Stimulated activated CD8-positive, alpha-beta memory T cell treated with anti-CD3 and anti-CD28 coated beads, Interleukin-12 subunit alpha, Interleukin-12 subunit beta, amount 100 ng/mL, for 1 hour (primary cell): ENCODE results near the gene GAL3ST1.

Experiments used
- DNase-seq: peaks from one replicate; pipeline ENCODE4 v3.0.0-alpha.2; 2020; ENCODE audit warnings: low read depth

GAL3ST1 gene

DNA sequence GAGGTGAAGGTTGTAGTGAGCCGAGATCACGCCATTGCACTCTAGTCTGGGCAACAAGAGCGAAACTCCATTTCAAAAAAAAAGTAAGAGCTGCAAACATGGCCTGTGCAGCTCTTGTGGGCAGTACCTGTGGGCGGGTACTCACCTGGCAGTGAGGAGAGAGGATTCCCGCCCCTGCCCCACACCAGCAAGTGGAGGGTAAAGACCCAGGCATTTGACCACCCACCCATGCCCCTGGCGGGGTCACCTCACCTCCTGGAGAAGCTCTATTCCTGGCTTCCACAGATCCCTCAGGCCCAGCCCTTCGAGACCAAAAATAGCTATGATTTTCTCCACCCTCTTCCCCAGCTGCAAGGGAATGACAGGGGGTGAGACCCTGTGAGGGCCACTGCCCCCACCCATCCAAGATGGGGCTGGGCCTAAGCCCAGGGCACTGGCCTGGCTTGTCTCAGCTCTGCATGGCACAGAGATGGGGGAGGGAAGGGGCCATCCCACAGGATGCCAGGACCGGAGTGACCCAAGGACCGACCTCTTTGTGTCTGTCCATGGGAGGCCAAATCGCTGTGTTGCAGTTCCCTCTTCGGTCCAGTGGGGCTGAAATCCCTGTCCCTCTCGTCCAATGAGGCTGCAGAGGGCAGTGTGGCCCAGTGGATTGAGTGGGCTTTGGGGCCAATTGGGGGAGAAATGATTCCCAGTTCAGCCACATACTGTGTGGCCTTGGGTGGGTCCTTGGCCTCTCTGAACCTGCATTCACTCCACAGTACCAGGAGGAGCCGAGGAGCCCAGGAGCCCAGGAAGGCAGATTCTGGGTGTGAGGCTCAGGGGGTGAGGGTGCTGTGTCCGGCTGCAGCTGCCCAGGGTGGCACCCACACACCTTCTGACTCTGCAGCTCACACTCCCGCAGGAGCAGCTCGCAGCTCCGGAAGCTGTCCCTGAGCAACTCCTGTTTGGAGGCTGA, 42.5 kb downstream of the GAL3ST1 start:
- DNase-seq = no peak

DNA sequence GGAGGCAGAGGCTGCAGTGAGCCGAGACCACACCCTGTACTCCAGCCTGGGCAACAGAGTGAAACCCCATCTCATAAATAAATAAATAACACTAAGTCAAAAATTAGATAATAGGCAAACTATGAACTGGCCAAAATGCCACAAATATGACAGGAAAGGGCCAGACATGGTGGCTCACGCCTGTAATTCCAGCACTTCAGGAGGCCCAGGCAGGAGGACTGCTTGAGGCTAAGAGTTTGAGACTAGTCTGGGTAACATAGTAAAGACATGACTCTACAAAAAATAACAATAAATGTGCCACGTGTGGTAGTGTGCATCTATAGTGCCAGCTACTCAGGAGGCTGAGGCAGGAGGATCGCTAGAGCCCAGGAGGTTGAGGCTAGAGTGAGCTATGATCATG, 47.8 kb downstream of the GAL3ST1 start:
- no peak for DNase-seq

DNA sequence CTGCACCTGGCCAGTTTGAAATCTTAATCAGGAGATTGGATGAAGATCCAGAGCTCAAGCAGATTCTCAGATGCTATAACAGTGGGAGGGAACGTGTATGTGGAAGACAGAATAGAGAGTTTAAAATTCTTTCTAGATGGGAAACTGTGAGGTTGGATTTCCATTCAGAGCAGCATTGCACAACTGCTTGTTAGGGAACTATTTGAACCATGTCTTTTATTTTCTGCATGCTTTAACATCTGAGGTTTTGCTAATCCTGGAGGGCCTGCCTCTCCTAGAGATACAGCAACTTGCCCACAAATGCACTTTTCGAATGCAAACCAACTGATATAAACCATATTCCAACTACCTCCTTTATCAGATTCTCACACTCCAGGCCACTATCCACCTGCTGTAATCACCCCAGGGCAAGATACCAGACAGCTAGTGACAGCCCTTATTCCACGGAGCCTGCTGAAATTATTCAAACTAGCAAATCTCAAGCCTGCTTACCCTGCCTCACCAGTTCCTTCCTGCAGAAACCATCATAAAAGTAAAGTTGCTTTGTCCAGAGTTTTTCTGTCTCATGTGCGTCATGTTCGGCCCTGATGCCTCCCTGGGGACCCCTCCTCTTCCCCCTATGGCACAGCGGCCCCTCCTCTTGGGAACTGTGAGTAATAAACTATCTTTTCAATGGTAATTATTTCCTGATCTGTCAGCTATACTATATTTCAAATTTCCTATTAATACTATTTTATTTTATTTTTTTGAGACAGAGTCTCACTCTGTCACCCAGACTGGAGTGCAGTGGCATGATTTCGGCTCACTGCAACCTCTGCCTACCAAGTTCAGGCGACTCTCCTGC, 50.6 kb downstream of the GAL3ST1 start:
- no peak for DNase-seq

- DNase-seq = no peak
Observed at GRCh38 chr22:30521368-30522156, 52.9 kb downstream of the GAL3ST1 start.

DNA sequence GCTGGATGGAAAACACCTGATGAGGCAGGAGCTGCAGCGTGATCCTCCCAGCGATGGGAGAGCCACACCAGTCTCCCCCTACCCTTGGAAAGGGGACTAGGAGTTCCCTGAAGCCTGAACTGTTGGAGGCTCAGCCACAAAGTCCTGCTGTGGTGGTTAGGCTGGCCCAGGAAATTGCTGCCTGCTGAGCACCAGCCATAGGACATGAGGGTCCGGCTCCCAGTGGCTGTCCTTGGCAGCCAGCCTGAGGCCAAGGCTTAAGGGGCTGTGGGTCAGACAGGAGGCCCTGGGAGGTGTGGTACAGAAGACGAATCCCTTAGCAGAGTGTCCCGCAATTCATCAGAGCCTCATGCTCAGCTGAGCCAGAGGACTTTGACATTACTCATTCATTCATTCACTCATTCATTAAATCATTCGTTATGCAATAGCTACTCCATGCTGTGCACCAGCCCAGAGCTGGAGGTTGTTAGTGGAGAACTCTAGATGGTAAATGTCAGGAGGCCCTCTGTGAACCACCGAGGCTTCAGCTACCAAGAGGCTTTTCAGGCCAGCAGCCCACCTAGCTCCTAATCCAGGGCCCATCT, 54.5 kb downstream of the GAL3ST1 start:
- DNase-seq = no peak

- DNase-seq = no peak
Observed at GRCh38 chr22:30516731-30517130, 57.7 kb downstream of the GAL3ST1 start.

DNA sequence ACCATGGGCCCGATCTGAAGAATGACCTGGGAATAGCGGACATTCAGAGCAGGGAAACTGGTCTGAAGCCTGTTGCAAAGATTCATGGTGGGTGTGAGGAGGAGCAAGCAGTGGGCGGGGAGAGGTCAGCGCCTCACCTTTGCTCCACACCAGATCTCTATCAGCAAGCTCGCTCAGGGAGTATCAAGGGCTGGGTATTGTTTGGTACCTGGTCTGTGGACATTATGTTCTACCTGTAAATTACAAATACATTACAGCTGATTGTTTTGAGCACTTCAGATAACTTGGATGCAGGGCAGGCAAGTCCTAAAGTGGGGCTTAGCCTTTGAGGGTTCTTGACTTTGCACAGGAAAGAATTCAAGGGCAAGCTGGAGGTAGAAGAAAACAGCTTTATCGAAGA, 58.2 kb downstream of the GAL3ST1 start:
- no peak for DNase-seq

DNA sequence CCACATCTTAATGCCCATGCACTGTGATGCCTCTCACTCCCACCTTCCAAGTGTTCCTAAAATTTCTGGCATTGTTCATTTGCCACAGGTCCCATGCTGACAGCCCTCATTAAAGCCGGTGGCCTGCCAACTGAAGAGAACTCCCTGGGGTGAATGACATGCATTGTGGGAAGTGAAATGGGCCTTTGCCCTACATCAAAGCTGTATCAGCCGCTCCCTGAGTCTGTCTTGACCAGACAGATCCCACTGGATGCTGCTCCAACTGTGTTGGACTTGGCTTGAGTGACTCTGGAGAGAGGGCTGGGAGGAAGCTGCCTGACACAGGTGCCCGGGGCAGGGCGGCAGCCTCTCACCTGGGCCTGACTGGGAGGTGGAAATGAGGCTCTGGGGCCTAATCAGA, 60.2 kb downstream of the GAL3ST1 start:
- DNase-seq = no peak

GRCh38 chr22:30513462-30513861, 61.0 kb downstream of the GAL3ST1 start:
- DNase-seq = no peak

GRCh38 chr22:30511911-30512310, 62.6 kb downstream of the GAL3ST1 start:
- no peak for DNase-seq

GRCh38 chr22:30511109-30511508, 63.4 kb downstream of the GAL3ST1 start:
- no peak for DNase-seq

- no peak for DNase-seq
Observed at GRCh38 chr22:30508216-30508615, 66.2 kb downstream of the GAL3ST1 start.

DNA sequence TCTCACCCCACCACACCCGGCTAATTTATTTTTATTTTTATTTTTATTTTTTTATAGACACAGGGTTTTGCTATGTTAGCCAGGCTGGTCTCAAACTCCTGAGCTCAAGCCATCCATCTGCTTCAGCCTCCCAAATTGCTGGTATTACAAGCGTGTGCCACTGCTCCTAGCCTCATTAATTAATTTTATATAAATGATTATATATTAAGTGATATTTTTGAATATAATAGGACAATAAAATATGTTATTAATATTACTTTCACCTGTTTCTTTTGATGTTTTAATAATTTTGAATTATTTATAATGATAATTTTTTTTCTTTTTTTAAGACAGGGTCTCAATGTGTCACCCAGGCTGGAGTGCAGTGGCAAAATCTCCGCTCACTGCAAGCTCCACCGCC, 66.8 kb downstream of the GAL3ST1 start:
- no peak for DNase-seq

GRCh38 chr22:30506507-30506968, 67.9 kb downstream of the GAL3ST1 start:
- no peak for DNase-seq
